Right atrium auricular region (tissue), 2 donors: ENCODE data around the gene SEC24A. TPM values are rescaled to one million over a fixed set of nuclear protein-coding genes. Genes with fewer than 3 reads are reported as not detected.
A peak's percentile ranks its signal among the peaks of the same experiment; 100 is the strongest.
"Not testable (repeated sequence)": the region's sequence is repeated elsewhere in the genome, so short reads cannot be mapped to it uniquely, and the experiment has no call there.

Experiments used
- DNase-seq: peaks from one replicate; pipeline ENCODE4 v3.0.0-alpha.2; 2019; ENCODE audit warnings: low spot score
- H3K27ac ChIP-seq, 2 donors: fragments of 200-600 bp; sonication (generic); 1 replicate in 1 of 2; 2 replicates in 1 of 2; pipeline ENCODE4 v1.5.1; 2016 to 2019
- H3K27me3 ChIP-seq, 2 donors: fragments of 200-600 bp; sonication (generic); one replicate each; pipeline versions ENCODE4 v1.5.1 to v1.6.0; 2017 to 2019
- H3K36me3 ChIP-seq: fragments of 200-600 bp; sonication (generic); one replicate; pipeline ENCODE4 v1.5.1; 2016
- H3K4me1 ChIP-seq, 2 donors: fragments of 200-600 bp; sonication (generic); one replicate each; pipeline versions ENCODE4 v1.5.1 to v1.6.0; 2017 to 2019
- H3K4me3 ChIP-seq, 2 donors: fragments of 200-600 bp; sonication (generic); 1 replicate in 1 of 2; 2 replicates in 1 of 2; pipeline ENCODE4 v1.5.1; 2017 to 2019; ENCODE audit warnings: mild to moderate bottlenecking in 1 of 2, moderate library complexity in 1 of 2
- H3K9me3 ChIP-seq, 2 donors: fragments of 200-600 bp; sonication (generic); one replicate each; pipeline ENCODE4 v1.5.1; 2019
- total RNA-seq, 2 donors: library from RNA; depleted of rRNA; stranded (reverse); fragments of >200 nt; gene quantifications; one replicate each; pipeline ENCODE4 v1.1.0, GENCODE V29; 2016
- TF ChIP-seq, protein P1 (sequence below), 2 donors: fragments of 200-600 bp; sonication (generic); IDR thresholded peaks; one replicate each; pipeline ENCODE4 v1.5.1; 2019; ENCODE audit warnings: antibody characterized with exemption in 2 of 2

Gene SEC24A
- total RNA-seq, result 10 to 100 TPM in 1 of 2 donors, 1 to 10 TPM in 1; 9.6 to 12.8 TPM

DNA sequence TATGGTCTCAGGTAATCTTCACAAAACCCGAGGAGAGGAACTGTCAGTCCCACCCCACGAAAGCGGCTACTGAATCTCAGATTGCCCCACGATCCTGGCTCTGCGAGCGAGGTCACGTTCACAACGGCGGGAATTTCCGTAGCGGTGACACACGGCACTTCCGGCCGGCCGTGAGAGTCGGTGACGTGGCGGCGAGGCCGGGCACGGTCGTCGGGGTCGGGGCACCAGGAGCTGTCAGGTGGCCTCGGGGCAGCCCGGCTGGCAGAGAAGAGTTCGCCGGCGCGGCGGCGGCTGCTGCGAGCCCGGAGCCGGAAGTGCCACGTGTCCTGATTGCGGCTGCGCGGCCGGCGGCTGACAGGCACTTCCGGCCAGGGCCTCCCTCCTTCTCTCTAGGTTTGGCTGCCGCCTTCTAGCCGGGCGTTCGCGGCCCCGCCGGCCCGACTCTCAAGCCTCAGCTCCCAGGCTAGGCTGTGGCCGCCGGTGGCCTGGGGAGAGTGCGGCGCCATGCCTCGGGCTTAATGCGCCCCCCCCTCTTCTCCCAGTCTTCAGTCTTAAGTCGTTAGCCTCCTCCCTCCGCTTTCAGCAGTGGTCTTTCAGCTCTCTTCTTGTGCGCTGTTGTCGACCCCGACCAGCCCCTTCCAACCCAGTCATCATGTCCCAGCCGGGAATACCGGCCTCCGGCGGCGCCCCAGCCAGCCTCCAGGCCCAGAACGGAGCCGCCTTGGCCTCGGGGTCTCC is at the start of gene SEC24A:
SEC24A (plus strand) TSS at position 361 of the 738 bp plus-strand sequence; CDS start at position 653, 292 bp downstream.
- Histone ChIP-seq H3K4me1 (peaks cover 0 to 33% of the 10 kb centered on the region in 2 donors), H3K9me3 (no peaks in the 10 kb centered on the region)
- peak; percentile 91 for DNase-seq

DNA sequence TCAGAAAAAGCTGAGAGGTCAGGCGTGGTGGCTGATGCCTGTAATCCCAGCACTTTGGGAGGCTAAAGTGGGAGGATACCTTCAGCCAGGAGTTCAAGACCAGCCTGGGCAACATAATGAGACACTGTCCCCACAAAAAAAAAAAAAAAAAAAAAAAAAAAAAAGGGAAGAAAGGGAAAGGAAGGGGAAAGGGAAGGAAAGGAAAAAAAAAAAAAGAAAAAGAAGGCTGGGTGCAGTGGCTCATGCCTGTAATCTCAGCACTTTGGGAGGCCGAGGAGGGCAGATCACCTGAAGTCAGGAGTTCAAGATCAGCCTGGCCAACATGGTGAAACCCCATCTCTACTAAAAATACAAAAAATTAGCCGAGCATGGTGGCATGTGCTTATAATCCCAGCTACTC is 48.8 kb upstream of the SEC24A start:
- H3K4me3 ChIP-seq, H3K27me3 ChIP-seq, H3K9me3 ChIP-seq, DNase-seq, H3K4me1 ChIP-seq, H3K27ac ChIP-seq: not testable (repeated sequence)
- H3K36me3 ChIP-seq, result peaks cover 17% of the 10 kb centered on the region

More for the DNA sequence above, at the start of gene SEC24A:
- TF ChIP-seq, protein P1, sequence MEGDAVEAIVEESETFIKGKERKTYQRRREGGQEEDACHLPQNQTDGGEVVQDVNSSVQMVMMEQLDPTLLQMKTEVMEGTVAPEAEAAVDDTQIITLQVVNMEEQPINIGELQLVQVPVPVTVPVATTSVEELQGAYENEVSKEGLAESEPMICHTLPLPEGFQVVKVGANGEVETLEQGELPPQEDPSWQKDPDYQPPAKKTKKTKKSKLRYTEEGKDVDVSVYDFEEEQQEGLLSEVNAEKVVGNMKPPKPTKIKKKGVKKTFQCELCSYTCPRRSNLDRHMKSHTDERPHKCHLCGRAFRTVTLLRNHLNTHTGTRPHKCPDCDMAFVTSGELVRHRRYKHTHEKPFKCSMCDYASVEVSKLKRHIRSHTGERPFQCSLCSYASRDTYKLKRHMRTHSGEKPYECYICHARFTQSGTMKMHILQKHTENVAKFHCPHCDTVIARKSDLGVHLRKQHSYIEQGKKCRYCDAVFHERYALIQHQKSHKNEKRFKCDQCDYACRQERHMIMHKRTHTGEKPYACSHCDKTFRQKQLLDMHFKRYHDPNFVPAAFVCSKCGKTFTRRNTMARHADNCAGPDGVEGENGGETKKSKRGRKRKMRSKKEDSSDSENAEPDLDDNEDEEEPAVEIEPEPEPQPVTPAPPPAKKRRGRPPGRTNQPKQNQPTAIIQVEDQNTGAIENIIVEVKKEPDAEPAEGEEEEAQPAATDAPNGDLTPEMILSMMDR (IDR thresholded peaks at IDR 0.05), result no peak
- no peaks in the 10 kb centered on the region for H3K36me3 ChIP-seq
- peak within 1 kb of the TSS; percentile 96 for H3K27ac ChIP-seq
- peak within 1 kb of the TSS; percentile 90 to 94 for H3K4me3 ChIP-seq
- H3K27me3 ChIP-seq, result no peaks in the 10 kb centered on the region

DNA sequence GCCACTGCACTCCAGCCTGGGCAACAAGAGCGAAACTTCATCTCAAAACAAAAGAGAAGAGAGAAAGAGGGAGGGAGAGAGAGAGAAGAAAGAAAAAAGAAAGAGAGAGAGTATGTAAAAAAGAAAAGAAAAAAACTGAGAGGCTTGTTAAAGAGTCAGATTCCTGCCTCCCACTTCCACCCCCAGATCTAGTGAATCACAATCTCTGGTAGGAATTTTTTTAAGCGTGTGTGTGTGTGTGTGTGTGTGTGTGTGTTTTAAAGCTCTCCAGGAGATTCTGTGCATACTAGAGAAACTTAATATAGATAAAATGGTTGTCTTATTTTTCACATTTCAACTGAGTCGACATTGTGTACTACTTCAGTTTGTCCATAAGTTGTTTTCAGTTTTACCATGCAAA is 48.0 kb upstream of the SEC24A start:
- no peak overlapping the region for H3K4me3 ChIP-seq
- no peak for DNase-seq

DNA sequence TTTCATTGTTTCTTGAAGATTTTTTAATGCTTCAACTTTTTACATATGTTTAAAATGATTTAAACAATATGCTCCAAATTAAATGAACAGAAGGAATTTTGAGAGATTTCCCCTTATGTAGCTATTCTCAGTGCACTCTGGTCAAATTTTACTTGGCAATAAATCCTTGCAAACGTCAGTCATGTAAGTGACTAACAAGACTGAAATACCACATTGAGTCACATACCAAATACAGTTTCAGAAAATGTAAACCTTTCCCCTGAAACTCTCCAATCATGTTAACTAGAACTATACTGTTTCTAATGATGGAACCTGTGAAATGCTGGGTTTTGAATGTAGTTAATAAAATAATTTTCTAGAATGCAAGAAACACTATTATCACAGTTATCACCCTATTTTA is 45.5 kb upstream of the SEC24A start:
- Histone ChIP-seq H3K27me3 (no peaks in the 10 kb centered on the region), H3K27ac (no peak overlapping the region), H3K4me3 (no peak overlapping the region), H3K9me3 (no peaks in the 10 kb centered on the region), H3K4me1 (no peaks in the 10 kb centered on the region), H3K36me3 (peaks cover 48% of the 10 kb centered on the region)
- TF ChIP-seq, protein P1 (IDR thresholded peaks at IDR 0.05), result no peak
- DNase-seq, result no peak

More for the DNA sequence above, 48.0 kb upstream of the SEC24A start:
- Histone ChIP-seq H3K36me3 (peaks cover 25% of the 10 kb centered on the region), H3K27ac (no peak overlapping the region), H3K9me3 (no peaks in the 10 kb centered on the region), H3K4me1 (no peaks in the 10 kb centered on the region), H3K27me3 (no peaks in the 10 kb centered on the region)
- TF ChIP-seq, protein P1 (IDR thresholded peaks at IDR 0.05), result no peak

DNA sequence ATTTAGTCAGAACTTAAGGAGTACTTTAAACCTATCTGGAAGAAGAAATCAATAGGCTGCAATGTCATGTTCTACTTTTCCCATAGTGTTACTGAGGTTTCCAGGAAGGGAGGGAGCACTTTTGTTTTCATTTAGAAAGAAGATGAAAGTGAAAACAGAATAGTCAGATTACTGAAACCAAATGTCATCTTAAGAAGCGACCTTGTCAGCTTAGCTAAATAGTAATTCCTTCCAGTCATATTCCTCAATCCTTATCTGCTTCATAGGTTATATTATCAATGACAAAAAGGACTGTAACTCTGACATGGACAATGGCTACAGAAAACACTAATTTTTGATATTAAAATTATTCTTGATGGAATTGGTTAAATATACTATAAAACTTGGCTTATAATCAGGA is 43.7 kb upstream of the SEC24A start:
- Histone ChIP-seq H3K27ac (no peak overlapping the region), H3K36me3 (peaks cover 64% of the 10 kb centered on the region)

DNA sequence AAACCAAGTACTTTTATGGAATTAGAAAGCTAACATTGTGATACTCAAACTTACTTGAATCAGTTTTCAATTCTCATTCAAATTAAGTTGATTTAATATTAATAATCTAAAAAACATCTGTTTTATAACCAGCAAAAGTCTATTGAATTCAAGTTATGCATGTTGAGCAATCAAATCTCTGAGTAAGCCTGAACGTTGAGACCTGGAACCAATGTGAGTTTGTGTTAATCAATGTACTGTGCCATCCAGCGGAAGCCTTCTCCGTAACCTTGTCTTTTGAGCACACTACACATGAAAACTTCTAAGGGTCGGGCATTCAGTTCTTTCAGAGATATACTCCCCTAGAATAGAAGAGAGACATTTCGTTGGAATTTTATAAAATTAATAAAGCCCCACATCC is 41.9 kb upstream of the SEC24A start:
- H3K27me3 ChIP-seq, result no peaks in the 10 kb centered on the region
- H3K9me3 ChIP-seq, result no peaks in the 10 kb centered on the region
- DNase-seq, result no peak
- TF ChIP-seq, protein P1 (IDR thresholded peaks at IDR 0.05), result no peak
- H3K36me3 ChIP-seq, result peaks cover 77% of the 10 kb centered on the region
- H3K4me1 ChIP-seq, result no peaks in the 10 kb centered on the region
- no peak overlapping the region for H3K27ac ChIP-seq
- H3K4me3 ChIP-seq, result no peak overlapping the region

More for the DNA sequence above, 43.7 kb upstream of the SEC24A start:
- Histone ChIP-seq H3K27me3 (no peaks in the 10 kb centered on the region), H3K4me3 (no peak overlapping the region), H3K9me3 (no peaks in the 10 kb centered on the region), H3K4me1 (no peaks in the 10 kb centered on the region)
- no peak for DNase-seq
- TF ChIP-seq, protein P1 (IDR thresholded peaks at IDR 0.05), result no peak
